Calu3 (cell line): ENCODE data around the gene HS3ST3A1. TPM values are rescaled to one million over a fixed set of nuclear protein-coding genes. Genes with fewer than 3 reads are reported as not detected.

Experiments
- BruUV-seq: library from RNA; stranded (reverse); fragments of 400-500 nt; replicated peaks from 2 replicates; lab custom pipeline; 2021; lab: Mats Ljungman, UMichigan
- CTCF ChIA-PET: fragments of 300-600 bp; sonication (Branson Sonifier 250); formaldehyde crosslinking; loops from one replicate; lab custom pipeline; 2022; ENCODE audit warnings: antibody characterized with exemption; lab: Charles Lee
- DNase-seq: peaks from one replicate; pipeline ENCODE4 v3.0.0; 2022
- H3K27ac Mint-ChIP-seq: one replicate; pipeline ENCODE4 v1.8.0; 2022; ENCODE audit warnings: mixed read lengths; ENCODE audit not compliant: unreplicated experiment
- H3K27me3 Mint-ChIP-seq: one replicate; pipeline ENCODE4 v1.8.0; 2022; ENCODE audit warnings: mixed read lengths; ENCODE audit not compliant: unreplicated experiment
- H3K36me3 Mint-ChIP-seq: one replicate; pipeline ENCODE4 v1.8.0; 2022; ENCODE audit warnings: mild to moderate bottlenecking, moderate library complexity, mixed read lengths; ENCODE audit not compliant: insufficient read depth, unreplicated experiment
- H3K4me1 Mint-ChIP-seq: one replicate; pipeline ENCODE4 v1.8.0; 2022; ENCODE audit warnings: mild to moderate bottlenecking, low read depth, mixed read lengths; ENCODE audit not compliant: unreplicated experiment
- H3K4me3 Mint-ChIP-seq: one replicate; pipeline ENCODE4 v1.8.0; 2022; ENCODE audit warnings: mild to moderate bottlenecking, low read depth, moderate library complexity, mixed read lengths; ENCODE audit not compliant: unreplicated experiment
- H3K9me3 Mint-ChIP-seq: one replicate; pipeline ENCODE4 v1.8.0; 2022; ENCODE audit warnings: low read depth, mixed read lengths; ENCODE audit not compliant: unreplicated experiment
- intact Hi-C: fragments of 100-400 bp; cut with micrococcal nuclease; formaldehyde crosslinking; loops from one replicate; pipeline ENCODE4 v1.10.0; 2022; ENCODE audit not compliant: unreplicated experiment
- total RNA-seq: library from RNA; stranded (reverse); gene quantifications from 2 replicates; pipeline ENCODE4 v1.2.3, GENCODE V29; 2022
- TF ChIP-seq, protein P1 (sequence below): fragments of 200-600 bp; IDR thresholded peaks from one replicate; pipeline ENCODE4 v1.8.0; 2022; ENCODE audit warnings: antibody characterized with exemption; ENCODE audit not compliant: unreplicated experiment

The HS3ST3A1 gene
- total RNA-seq, 1 experiment from 2014 or later: not detected

DNA sequence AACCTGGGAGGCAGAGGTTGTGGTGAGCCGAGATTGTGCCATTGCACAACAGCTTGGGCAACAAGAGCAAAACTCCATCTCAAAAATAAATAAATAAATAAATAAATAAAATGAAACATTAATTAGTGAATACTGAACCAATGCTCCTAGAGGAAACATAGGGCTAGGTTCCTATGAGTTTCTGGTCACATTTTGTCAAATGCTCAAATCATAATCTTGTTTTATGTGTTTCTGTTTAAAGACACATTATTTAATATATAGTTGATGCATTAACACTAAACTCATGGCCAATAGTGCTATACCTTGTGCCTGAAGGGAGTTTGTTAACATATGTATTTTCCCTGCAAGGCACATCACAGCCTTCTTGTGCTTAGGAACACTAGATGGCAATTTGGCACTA lies 66.8 kb downstream of the HS3ST3A1 start:
- DNase-seq: no peak
- no peaks in the 10 kb centered on the region for H3K36me3 Mint-ChIP-seq
- no peak overlapping the region for H3K27ac Mint-ChIP-seq
- CTCF ChIA-PET: no interaction called here
- H3K4me3 Mint-ChIP-seq: no peak overlapping the region
- H3K4me1 Mint-ChIP-seq: no peaks in the 10 kb centered on the region
- no TSS peak for BruUV-seq
- no peaks in the 10 kb centered on the region for H3K27me3 Mint-ChIP-seq
- H3K9me3 Mint-ChIP-seq: peaks cover 15% of the 10 kb centered on the region
- intact Hi-C loops: no loop called here
- TF ChIP-seq, protein P1, sequence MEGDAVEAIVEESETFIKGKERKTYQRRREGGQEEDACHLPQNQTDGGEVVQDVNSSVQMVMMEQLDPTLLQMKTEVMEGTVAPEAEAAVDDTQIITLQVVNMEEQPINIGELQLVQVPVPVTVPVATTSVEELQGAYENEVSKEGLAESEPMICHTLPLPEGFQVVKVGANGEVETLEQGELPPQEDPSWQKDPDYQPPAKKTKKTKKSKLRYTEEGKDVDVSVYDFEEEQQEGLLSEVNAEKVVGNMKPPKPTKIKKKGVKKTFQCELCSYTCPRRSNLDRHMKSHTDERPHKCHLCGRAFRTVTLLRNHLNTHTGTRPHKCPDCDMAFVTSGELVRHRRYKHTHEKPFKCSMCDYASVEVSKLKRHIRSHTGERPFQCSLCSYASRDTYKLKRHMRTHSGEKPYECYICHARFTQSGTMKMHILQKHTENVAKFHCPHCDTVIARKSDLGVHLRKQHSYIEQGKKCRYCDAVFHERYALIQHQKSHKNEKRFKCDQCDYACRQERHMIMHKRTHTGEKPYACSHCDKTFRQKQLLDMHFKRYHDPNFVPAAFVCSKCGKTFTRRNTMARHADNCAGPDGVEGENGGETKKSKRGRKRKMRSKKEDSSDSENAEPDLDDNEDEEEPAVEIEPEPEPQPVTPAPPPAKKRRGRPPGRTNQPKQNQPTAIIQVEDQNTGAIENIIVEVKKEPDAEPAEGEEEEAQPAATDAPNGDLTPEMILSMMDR: no peak

DNA sequence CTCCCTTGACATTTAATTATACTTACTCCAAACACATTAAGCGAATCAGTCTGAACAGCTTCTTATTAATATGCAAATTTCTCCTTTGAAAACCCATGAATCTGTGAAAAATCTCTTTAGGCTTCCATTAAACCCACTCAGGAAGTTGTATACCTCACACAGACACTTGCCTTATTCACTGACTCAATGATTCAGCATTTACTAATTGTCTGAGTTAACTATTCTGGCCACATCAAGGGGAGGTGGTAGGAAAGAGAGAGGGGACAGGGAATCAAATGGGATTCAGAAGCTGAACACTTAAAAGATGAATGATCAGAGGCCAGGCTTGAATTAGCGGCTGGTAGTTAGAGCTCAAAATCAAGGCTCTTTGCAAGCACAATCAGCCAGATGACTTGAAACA lies 70.0 kb downstream of the HS3ST3A1 start:
- Mint-ChIP-seq H3K27ac (no peak overlapping the region), H3K4me1 (no peaks in the 10 kb centered on the region), H3K36me3 (no peaks in the 10 kb centered on the region), H3K4me3 (no peak overlapping the region), H3K27me3 (no peaks in the 10 kb centered on the region), H3K9me3 (peaks cover 15% of the 10 kb centered on the region)
- CTCF ChIA-PET: no interaction called here
- no peak for DNase-seq
- no TSS peak for BruUV-seq
- intact Hi-C loops: no loop called here
- TF ChIP-seq, protein P1: no peak

DNA sequence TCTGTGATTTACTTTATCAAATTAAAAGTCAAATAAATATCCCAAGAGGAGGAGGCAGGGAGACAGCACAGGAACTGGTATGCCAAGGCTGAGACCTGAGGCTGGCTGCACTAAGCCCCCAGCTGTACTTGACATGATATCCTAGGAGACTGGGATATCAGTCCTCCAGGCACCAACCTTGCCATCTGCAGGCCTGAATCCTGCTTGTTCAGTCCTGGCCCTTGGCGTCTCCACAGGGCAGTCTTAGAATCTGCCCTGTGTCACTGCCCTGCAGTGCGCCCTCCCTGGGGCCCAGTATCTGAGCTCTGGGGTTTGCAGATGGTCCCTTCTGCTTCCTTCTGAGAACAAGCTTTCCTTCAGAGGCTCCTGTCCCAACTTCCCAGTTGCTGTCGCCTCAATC lies 75.9 kb downstream of the HS3ST3A1 start:
- DNase-seq: no peak
- Mint-ChIP-seq H3K27ac (no peak overlapping the region), H3K27me3 (no peaks in the 10 kb centered on the region), H3K9me3 (peaks cover 14% of the 10 kb centered on the region), H3K4me1 (no peaks in the 10 kb centered on the region), H3K4me3 (no peak overlapping the region), H3K36me3 (no peaks in the 10 kb centered on the region)
- intact Hi-C loops: no loop called here
- CTCF ChIA-PET: no interaction called here
- TF ChIP-seq, protein P1: no peak
- BruUV-seq: no TSS peak

DNA sequence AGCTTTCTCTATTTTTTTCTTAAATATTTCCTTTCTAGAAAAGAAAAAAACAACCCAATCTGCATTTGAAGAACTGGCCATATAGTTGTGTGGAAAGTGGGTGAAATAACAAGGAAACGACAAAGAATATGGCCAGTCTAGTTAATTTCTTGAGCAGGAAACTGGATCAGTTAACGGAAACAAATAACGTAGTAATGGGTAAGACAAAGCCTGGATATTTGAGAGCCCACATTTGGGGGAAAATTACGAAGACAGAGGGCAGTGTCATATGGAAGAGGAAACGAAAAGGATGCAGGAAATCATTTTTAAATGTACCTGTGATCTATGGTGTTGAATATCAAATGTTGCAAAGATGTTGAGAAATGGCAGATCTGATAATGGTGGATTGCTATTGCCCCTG lies 78.6 kb downstream of the HS3ST3A1 start:
- no peaks in the 10 kb centered on the region for H3K27me3 Mint-ChIP-seq
- H3K4me1 Mint-ChIP-seq: no peaks in the 10 kb centered on the region
- intact Hi-C loops: no loop called here
- H3K36me3 Mint-ChIP-seq: no peaks in the 10 kb centered on the region
- CTCF ChIA-PET: no interaction called here
- no peak overlapping the region for H3K4me3 Mint-ChIP-seq
- no TSS peak for BruUV-seq
- peaks cover 10% of the 10 kb centered on the region for H3K9me3 Mint-ChIP-seq
- DNase-seq: no peak
- TF ChIP-seq, protein P1: no peak
- no peak overlapping the region for H3K27ac Mint-ChIP-seq
